H9 (cell line): ENCODE results near the gene NRCAM. TPM values are rescaled to one million over a fixed set of nuclear protein-coding genes. Genes with fewer than 3 reads are reported as not detected.

ENCODE experiments used
- DNase-seq: peaks from one replicate; pipeline ENCODE4 v3.0.0-alpha.2; 2017
- H2AFZ ChIP-seq: one replicate; pipeline ENCODE4 v1.6.1; 2013; ENCODE audit warnings: mild to moderate bottlenecking, low read length, control low read depth, moderate library complexity
- H2AK5ac ChIP-seq: 2 replicates; pipeline ENCODE4 v1.6.1; 2013; ENCODE audit warnings: low read length, control low read depth, mixed read lengths; ENCODE audit not compliant: insufficient read length
- H2BK120ac ChIP-seq: one replicate; pipeline ENCODE4 v1.6.1; 2013; ENCODE audit warnings: low read depth, mild to moderate bottlenecking, low read length, control low read depth, inconsistent platforms; ENCODE audit not compliant: poor library complexity, severe bottlenecking
- H2BK12ac ChIP-seq: 2 replicates; pipeline ENCODE4 v1.6.1; 2013; ENCODE audit warnings: low read length, control low read depth, mixed read lengths, low read depth; ENCODE audit not compliant: insufficient read length
- H2BK15ac ChIP-seq: 2 replicates; pipeline ENCODE4 v1.6.1; 2013; ENCODE audit warnings: low read depth, low read length, control low read depth
- H2BK20ac ChIP-seq: one replicate; pipeline ENCODE4 v1.6.1; 2013; ENCODE audit warnings: low read depth, mild to moderate bottlenecking, low read length, control low read depth, inconsistent platforms; ENCODE audit not compliant: poor library complexity, severe bottlenecking
- H2BK5ac ChIP-seq: 2 replicates; pipeline ENCODE4 v1.6.1; 2013; ENCODE audit warnings: low read length, control low read depth, mixed read lengths; ENCODE audit not compliant: insufficient read length
- H3K14ac ChIP-seq: 2 replicates; pipeline ENCODE4 v1.6.1; 2013; ENCODE audit warnings: low read length, control low read depth; ENCODE audit not compliant: insufficient read depth
- H3K18ac ChIP-seq: 2 replicates; pipeline ENCODE4 v1.6.1; 2013; ENCODE audit warnings: low read depth, mild to moderate bottlenecking, mixed read lengths, low read length, control low read depth; ENCODE audit not compliant: insufficient read length
- H3K23ac ChIP-seq: 2 replicates; pipeline ENCODE4 v1.6.1; 2013; ENCODE audit warnings: low read length, control low read depth, mixed read lengths, low read depth; ENCODE audit not compliant: insufficient read length
- H3K23me2 ChIP-seq: 2 replicates; pipeline ENCODE4 v1.6.1; 2013; ENCODE audit warnings: low read depth, mild to moderate bottlenecking, mixed read lengths, low read length, control low read depth; ENCODE audit not compliant: insufficient read length, poor library complexity, severe bottlenecking
- H3K27ac ChIP-seq: 2 replicates; pipeline ENCODE4 v1.5.1; 2013; ENCODE audit warnings: low read length, control low read depth, mixed read lengths, low read depth; ENCODE audit not compliant: insufficient read length
- H3K27me3 ChIP-seq: 2 replicates; pipeline ENCODE4 v1.6.1; 2013; ENCODE audit warnings: low read length, control low read depth, inconsistent platforms; ENCODE audit not compliant: insufficient read depth
- H3K4ac ChIP-seq: 2 replicates; pipeline ENCODE4 v1.6.1; 2013; ENCODE audit warnings: low read depth, mild to moderate bottlenecking, control low read depth, inconsistent platforms, low read length, moderate library complexity
- H3K4me1 ChIP-seq: 2 replicates; pipeline ENCODE4 v1.6.1; 2013; ENCODE audit warnings: low read length, control low read depth, inconsistent platforms; ENCODE audit not compliant: insufficient read depth
- H3K4me2 ChIP-seq: 2 replicates; pipeline ENCODE4 v1.6.1; 2013; ENCODE audit warnings: low read length, control low read depth, mixed read lengths; ENCODE audit not compliant: insufficient read length, insufficient read depth
- H3K56ac ChIP-seq: 2 replicates; pipeline ENCODE4 v1.6.1; 2013; ENCODE audit warnings: low read depth, mild to moderate bottlenecking, mixed read lengths, low read length, control low read depth; ENCODE audit not compliant: insufficient read length
- H3K79me1 ChIP-seq: 2 replicates; pipeline ENCODE4 v1.6.1; 2013; ENCODE audit warnings: low read depth, mild to moderate bottlenecking, moderate library complexity, low read length, control low read depth, inconsistent platforms; ENCODE audit not compliant: insufficient read depth, poor library complexity, severe bottlenecking
- H3K79me2 ChIP-seq: 2 replicates; pipeline ENCODE4 v1.6.1; 2013; ENCODE audit warnings: low read length, control low read depth, inconsistent platforms; ENCODE audit not compliant: insufficient read depth
- H3K9ac ChIP-seq: 2 replicates; pipeline ENCODE4 v1.6.1; 2013; ENCODE audit warnings: low read length, control low read depth, mixed read lengths; ENCODE audit not compliant: insufficient read length; ENCODE audit errors: extremely low read depth
- H3K9me3 ChIP-seq: one replicate; pipeline ENCODE4 v1.6.1; 2013; ENCODE audit warnings: low read depth, low read length, inconsistent platforms; ENCODE audit not compliant: control insufficient read depth
- H3T11ph ChIP-seq: one replicate; pipeline ENCODE4 v1.6.1; 2013; ENCODE audit warnings: mild to moderate bottlenecking, low read length, control low read depth, inconsistent platforms
- H4K20me1 ChIP-seq: one replicate; pipeline ENCODE4 v1.6.1; 2013; ENCODE audit not compliant: control insufficient read depth, insufficient read length, insufficient read depth
- H4K5ac ChIP-seq: 2 replicates; pipeline ENCODE4 v1.6.1; 2013; ENCODE audit warnings: low read depth, mild to moderate bottlenecking, mixed read lengths, low read length, control low read depth; ENCODE audit not compliant: insufficient read length
- H4K8ac ChIP-seq: replicated peaks from 2 replicates; pipeline ENCODE4 v1.6.1; 2013; ENCODE audit warnings: low read length, control low read depth, mixed read lengths, low read depth; ENCODE audit not compliant: insufficient read length
- H4K91ac ChIP-seq: 2 replicates; pipeline ENCODE4 v1.6.1; 2013; ENCODE audit warnings: low read depth, mild to moderate bottlenecking, moderate library complexity, mixed read lengths, low read length, control low read depth; ENCODE audit not compliant: insufficient read length
- H3K27ac Mint-ChIP-seq, 3 experiments: 2 replicates in 2 of 3; 3 replicates in 1 of 3; pipeline ENCODE4 v1.8.0; 2020 to 2021; ENCODE audit warnings: mixed read lengths in 3 of 3, mild to moderate bottlenecking in 1 of 3, moderate library complexity in 1 of 3
- H3K27me3 Mint-ChIP-seq: 2 replicates; pipeline ENCODE4 v1.8.0; 2021; ENCODE audit warnings: low read depth, mild to moderate bottlenecking, moderate library complexity, mixed read lengths
- H3K36me3 Mint-ChIP-seq, 3 experiments: 2 replicates in 2 of 3; 3 replicates in 1 of 3; pipeline ENCODE4 v1.8.0; 2020 to 2021; ENCODE audit warnings: low read depth in 3 of 3, mixed read lengths in 3 of 3; ENCODE audit not compliant: insufficient read depth in 1 of 3
- H3K4me1 Mint-ChIP-seq, 2 experiments: 2 replicates each; pipeline ENCODE4 v1.8.0; 2020; ENCODE audit warnings: mixed read lengths in 2 of 2
- H3K4me3 Mint-ChIP-seq, 2 experiments: 2 replicates in 1 of 2; 3 replicates in 1 of 2; pipeline ENCODE4 v1.8.0; 2020 to 2021; ENCODE audit warnings: mild to moderate bottlenecking in 2 of 2, mixed read lengths in 2 of 2, moderate library complexity in 1 of 2
- H3K9me3 Mint-ChIP-seq, 2 experiments: 2 replicates in 1 of 2; 3 replicates in 1 of 2; pipeline ENCODE4 v1.8.0; 2020; ENCODE audit warnings: mild to moderate bottlenecking in 2 of 2, mixed read lengths in 2 of 2, moderate library complexity in 1 of 2
- CTCF ChIP-seq: fragments of 200-600 bp; sonication (generic); conservative IDR thresholded peaks from 3 replicates; pipeline ENCODE4 v1.8.0; 2021; ENCODE audit warnings: antibody characterized with exemption, mild to moderate bottlenecking
- WGBS: extraction: QIAGEN DNeasy Blood & Tissue Kit; methylation state at CpG from one replicate; pipeline ENCODE4 v1.1.7; 2013; ENCODE audit warnings: missing lambda C conversion rate, low lambda C conversion rate, mixed read lengths; ENCODE audit not compliant: insufficient read length; ENCODE audit errors: extremely low coverage; 5-methylcytosine and 5-hydroxymethylcytosine counted together
- total RNA-seq: library from RNA; stranded (reverse); gene quantifications from 2 replicates; pipeline ENCODE4 v1.2.1, GENCODE V29; 2021

Gene NRCAM
- total RNA-seq, 1 experiment from 2014 or later, result 2.3 TPM

GRCh38 chr7:108127461-108127860 is 328.8 kb downstream of the NRCAM start:
- no CpG with 5 or more reads among the region's 5 CpGs for WGBS
- Mint-ChIP-seq H3K4me3 (no peak overlapping the region), H3K36me3 (no peaks in the 10 kb centered on the region), H3K27me3 (peaks cover under 1% of the 10 kb centered on the region; the same call in 1 of the 2 replicates), H3K27ac (no peak overlapping the region), H3K9me3 (no peaks in the 10 kb centered on the region), H3K4me1 (peaks cover 2 to 4% of the 10 kb centered on the region in 2 experiments)
- H3K9me3 ChIP-seq, result no peaks in the 10 kb centered on the region
- H4K8ac ChIP-seq, result no peak overlapping the region
- TF ChIP-seq CTCF, result no peak
- no peaks in the 10 kb centered on the region for H4K20me1 ChIP-seq
- no peak overlapping the region for H2AFZ ChIP-seq
- H3K4me1 ChIP-seq, result no peaks in the 10 kb centered on the region
- H3K27me3 ChIP-seq, result no peaks in the 10 kb centered on the region
- H3K27ac ChIP-seq, result no peak overlapping the region
- H2BK15ac ChIP-seq, result no peak overlapping the region
- H3T11ph ChIP-seq, result no peak overlapping the region
- DNase-seq, result no peak
- no peak overlapping the region for H2BK20ac ChIP-seq
- H3K23ac ChIP-seq, result no peak overlapping the region
- H2AK5ac ChIP-seq, result no peak overlapping the region
- H3K23me2 ChIP-seq, result no peaks in the 10 kb centered on the region
- no peak overlapping the region for H4K91ac ChIP-seq
- H3K79me2 ChIP-seq, result no peaks in the 10 kb centered on the region
- H3K79me1 ChIP-seq, result no peaks in the 10 kb centered on the region
- no peak overlapping the region for H2BK12ac ChIP-seq
- H3K18ac ChIP-seq, result no peak overlapping the region
- H4K5ac ChIP-seq, result no peak overlapping the region
- no peak overlapping the region for H3K4ac ChIP-seq
- H3K4me2 ChIP-seq, result no peak overlapping the region
- no peak overlapping the region for H3K9ac ChIP-seq
- H2BK5ac ChIP-seq, result no peak overlapping the region
- H3K56ac ChIP-seq, result no peak overlapping the region
- no peak overlapping the region for H3K14ac ChIP-seq
- H2BK120ac ChIP-seq, result no peak overlapping the region
